ENCODE results near the gene NCAM1.

- no peak for TF ChIP-seq DNMT1 (IDR thresholded peaks at IDR 0.05)
- no peak for TF ChIP-seq ELK1 (CRISPR knock-in tag; IDR thresholded peaks at IDR 0.05)
- no peak for TF ChIP-seq KDM1A (IDR thresholded peaks at IDR 0.05)
- TF ChIP-seq HDAC1 (IDR thresholded peaks at IDR 0.05), result no peak
- no peak for TF ChIP-seq RNF219 (CRISPR knock-in tag; IDR thresholded peaks at IDR 0.05)
Measured at GRCh38 chr11:113240389-113240788, 279.2 kb downstream of the NCAM1 start.

Measured in K562 (cell line).